HepG2 (cell line): ENCODE measurements around the gene ZBTB45. TPM values are rescaled to one million over a fixed set of nuclear protein-coding genes. Genes with fewer than 3 reads are reported as not detected.

Experiments
- ATAC-seq: fragments of 200-7000 bp; cut with Tn5 transposase; 3 replicates; pipeline ENCODE4 v1.9.1; 2020; ENCODE audit warnings: mild to moderate bottlenecking, moderate library complexity
- BruUV-seq: library from RNA; stranded (reverse); fragments of 400-500 nt; replicated peaks from 2 replicates; lab custom pipeline; 2021; lab: Mats Ljungman, UMichigan
- CTCF ChIA-PET: fragments of 300-600 bp; formaldehyde crosslinking; extraction: SDS; loops from one replicate; lab custom pipeline; 2021; ENCODE audit warnings: low total read pairs, inconsistent platforms, low intra/inter-chr PET ratio; lab: Yijun Ruan, JAX
- POLR2A ChIA-PET: fragments of 350-600 bp; sonication (Branson Sonifier 250); formaldehyde crosslinking; loops from one replicate; lab custom pipeline; 2020; ENCODE audit warnings: antibody characterized with exemption, inconsistent platforms; lab: Yijun Ruan, JAX
- DNase-seq: peaks from one replicate; pipeline ENCODE4 v3.0.0-alpha.2; 2015; ENCODE audit warnings: low spot score
- FAIRE-seq: peaks from 3 replicates; lab custom pipeline; 2011; peaks lifted over from hg19 to GRCh38; lab: Jason Lieb, UNC
- H2AFZ ChIP-seq: one replicate; pipeline ENCODE4 v1.6.1; 2011; ENCODE audit warnings: low read length, inconsistent platforms
- H3K27ac ChIP-seq: fragments of 300-600 bp; 3 replicates; pipeline ENCODE4 v1.8.0; 2011; ENCODE audit warnings: mixed run types, mild to moderate bottlenecking, mixed read lengths, low read length, inconsistent platforms; ENCODE audit not compliant: insufficient read depth; ENCODE audit errors: extremely low read length
- H3K27me3 ChIP-seq, 2 experiments: fragments of 200-600 bp in 1 of 2; 2 replicates in 1 of 2; 3 replicates in 1 of 2; pipeline versions ENCODE4 v1.6.0 to v1.8.0; 2011; ENCODE audit warnings: low read length in 2 of 2, mild to moderate bottlenecking in 2 of 2, moderate library complexity in 2 of 2, inconsistent platforms in 1 of 2; ENCODE audit not compliant: insufficient read depth in 2 of 2, control insufficient read depth in 1 of 2
- H3K36me3 ChIP-seq, 2 experiments: fragments of 200-600 bp in 1 of 2; replicated peaks in 1 of 2; 2 replicates in 1 of 2; 3 replicates in 1 of 2; pipeline versions ENCODE4 v1.5.1 to v1.8.0; 2011; ENCODE audit warnings: low read length in 2 of 2, inconsistent platforms in 1 of 2; ENCODE audit not compliant: insufficient read depth in 2 of 2, control insufficient read depth in 1 of 2
- H3K4me1 ChIP-seq: 2 replicates; pipeline ENCODE4 v1.5.1; 2012; ENCODE audit warnings: low read length, inconsistent platforms; ENCODE audit not compliant: insufficient read depth
- H3K4me2 ChIP-seq: 2 replicates; pipeline ENCODE4 v1.6.0; 2011; ENCODE audit warnings: low read depth, low read length, inconsistent platforms
- H3K4me3 ChIP-seq, 3 experiments: fragments of 200-600 bp in 1 of 3; sonication (generic), shearing (Covaris generic) in 1 of 3; replicated peaks in 1 of 3; 2 replicates each; pipeline ENCODE4 v1.5.1; 2011 to 2016; ENCODE audit warnings: low read length in 3 of 3, inconsistent platforms in 2 of 3, low read depth in 2 of 3, mild to moderate bottlenecking in 2 of 3, control low read depth in 1 of 3, mixed read lengths in 1 of 3; ENCODE audit not compliant: insufficient read depth in 1 of 3
- H3K79me2 ChIP-seq: one replicate; pipeline ENCODE4 v1.6.1; 2011; ENCODE audit warnings: low read length, inconsistent platforms; ENCODE audit not compliant: insufficient read depth
- H3K9ac ChIP-seq: 2 replicates; pipeline ENCODE4 v1.6.0; 2011; ENCODE audit warnings: mild to moderate bottlenecking, low read depth, low read length, inconsistent platforms; ENCODE audit not compliant: insufficient read depth
- H3K9me3 ChIP-seq: 2 replicates; pipeline ENCODE4 v1.5.1; 2012; ENCODE audit warnings: mild to moderate bottlenecking, low read length
- H4K20me1 ChIP-seq: 2 replicates; pipeline ENCODE4 v1.6.0; 2011; ENCODE audit warnings: inconsistent platforms, mild to moderate bottlenecking, low read length, moderate library complexity; ENCODE audit not compliant: insufficient read depth
- AGO2 ChIP-seq: fragments of 200-400 bp; formaldehyde crosslinking; optimal IDR thresholded peaks from 2 replicates; pipeline ENCODE3; 2017; ENCODE audit warnings: mild to moderate bottlenecking, low read depth, low read length, moderate library complexity
- HDAC6 ChIP-seq: fragments of 200-600 bp; sonication (generic); IDR thresholded peaks from 2 replicates; pipeline ENCODE4 v1.7.0; 2017; ENCODE audit warnings: mild to moderate bottlenecking, antibody characterized with exemption, low read length, low read depth
- MEIS1 ChIP-seq: sonication (generic); formaldehyde crosslinking; IDR thresholded peaks from 2 replicates; pipeline ENCODE4 v1.9.0; 2021; ENCODE audit warnings: mild to moderate bottlenecking, missing genetic modification reagents, moderate library complexity, borderline replicate concordance
- ZXDC ChIP-seq: sonication (generic); formaldehyde crosslinking; IDR thresholded peaks from 2 replicates; pipeline ENCODE4 v1.5.0; 2020; ENCODE audit warnings: mild to moderate bottlenecking, missing genetic modification reagents
- WGBS: methylation state at CpG from one replicate; pipeline ENCODE4 v1.1.6; 2017; ENCODE audit warnings: low lambda C conversion rate; 5-methylcytosine and 5-hydroxymethylcytosine counted together
- in situ Hi-C: cut with HindIII; loops from 2 replicates; pipeline ENCODE4 v1.10.0; 2017; ENCODE audit warnings: low pct_unique_long_range_greater_than_20kb; ENCODE audit not compliant: extremely low pct_ligation_motif_present
- intact Hi-C: fragments of 100-400 bp; cut with micrococcal nuclease; formaldehyde crosslinking; loops from one replicate; pipeline ENCODE4 v1.10.0; 2022; ENCODE audit not compliant: unreplicated experiment
- polyA plus RNA-seq, 8 experiments: library from polyadenylated mRNA; depleted of rRNA in 3 of 8; stranded (reverse) in 7 of 8; unstranded in 1 of 8; fragments of >200 nt; fragmentation: Illumina TruSeq in 4 of 8; extraction: Trizol in 4 of 8; gene quantifications; 2 replicates each; pipeline versions ENCODE4 v1.2.1 to v1.2.3, GENCODE V29; 2011 to 2016; ENCODE audit warnings: low read depth in 4 of 8, missing spikeins in 1 of 8, mixed read lengths in 1 of 8; ENCODE audit not compliant: insufficient read depth in 1 of 8
- total RNA-seq, 5 experiments: library from RNA; depleted of rRNA; stranded (reverse); fragments of >200 nt; fragmentation: Illumina TruSeq; extraction: Trizol; gene quantifications; 2 replicates each; pipeline ENCODE4 v1.2.3, GENCODE V29; 2016; ENCODE audit warnings: low read depth in 1 of 5
- TF ChIP-seq, protein P1 (sequence below): sonication (generic); formaldehyde crosslinking; IDR thresholded peaks from 2 replicates; pipeline ENCODE4 v1.5.0; 2020; ENCODE audit warnings: missing genetic modification reagents

Gene ZBTB45
- total and polyA plus RNA-seq, 2 of the 13 experiments (the other 11 are each of a cell fraction or from before 2014, with no cell fraction given) = 3.0 to 3.7 TPM

GRCh38 chr19:58480481-58480830 lies 39.2 kb downstream of the ZBTB45 start:
- FAIRE-seq (no peak), DNase-seq (no peak), ATAC-seq (no peak)
- BruUV-seq = no TSS peak
- TF ChIP-seq AGO2 = peak; percentile 66
- TF ChIP-seq, protein P1, sequence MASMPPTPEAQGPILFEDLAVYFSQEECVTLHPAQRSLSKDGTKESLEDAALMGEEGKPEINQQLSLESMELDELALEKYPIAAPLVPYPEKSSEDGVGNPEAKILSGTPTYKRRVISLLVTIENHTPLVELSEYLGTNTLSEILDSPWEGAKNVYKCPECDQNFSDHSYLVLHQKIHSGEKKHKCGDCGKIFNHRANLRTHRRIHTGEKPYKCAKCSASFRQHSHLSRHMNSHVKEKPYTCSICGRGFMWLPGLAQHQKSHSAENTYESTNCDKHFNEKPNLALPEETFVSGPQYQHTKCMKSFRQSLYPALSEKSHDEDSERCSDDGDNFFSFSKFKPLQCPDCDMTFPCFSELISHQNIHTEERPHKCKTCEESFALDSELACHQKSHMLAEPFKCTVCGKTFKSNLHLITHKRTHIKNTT (CRISPR knock-in tag) = no peak
- Histone ChIP-seq H3K4me3 (no peak overlapping the region), H3K9me3 (no peaks in the 10 kb centered on the region), H3K4me2 (no peak overlapping the region), H3K27ac (no peak overlapping the region), H3K79me2 (no peaks in the 10 kb centered on the region), H2AFZ (no peak overlapping the region), H3K36me3 (peaks cover 1 to 18% of the 10 kb centered on the region in 2 experiments; a peak in 2 of 5 replicates), H4K20me1 (no peaks in the 10 kb centered on the region), H3K9ac (no peak overlapping the region), H3K27me3 (no peaks in the 10 kb centered on the region), H3K4me1 (peaks cover 11% of the 10 kb centered on the region)
- intact Hi-C loops (no loop called here), in situ Hi-C loops (no loop called here)
- POLR2A ChIA-PET = no interaction called here
- CTCF ChIA-PET = no interaction called here
- WGBS = no CpG with 5 or more reads among the region's 20 CpGs

DNA sequence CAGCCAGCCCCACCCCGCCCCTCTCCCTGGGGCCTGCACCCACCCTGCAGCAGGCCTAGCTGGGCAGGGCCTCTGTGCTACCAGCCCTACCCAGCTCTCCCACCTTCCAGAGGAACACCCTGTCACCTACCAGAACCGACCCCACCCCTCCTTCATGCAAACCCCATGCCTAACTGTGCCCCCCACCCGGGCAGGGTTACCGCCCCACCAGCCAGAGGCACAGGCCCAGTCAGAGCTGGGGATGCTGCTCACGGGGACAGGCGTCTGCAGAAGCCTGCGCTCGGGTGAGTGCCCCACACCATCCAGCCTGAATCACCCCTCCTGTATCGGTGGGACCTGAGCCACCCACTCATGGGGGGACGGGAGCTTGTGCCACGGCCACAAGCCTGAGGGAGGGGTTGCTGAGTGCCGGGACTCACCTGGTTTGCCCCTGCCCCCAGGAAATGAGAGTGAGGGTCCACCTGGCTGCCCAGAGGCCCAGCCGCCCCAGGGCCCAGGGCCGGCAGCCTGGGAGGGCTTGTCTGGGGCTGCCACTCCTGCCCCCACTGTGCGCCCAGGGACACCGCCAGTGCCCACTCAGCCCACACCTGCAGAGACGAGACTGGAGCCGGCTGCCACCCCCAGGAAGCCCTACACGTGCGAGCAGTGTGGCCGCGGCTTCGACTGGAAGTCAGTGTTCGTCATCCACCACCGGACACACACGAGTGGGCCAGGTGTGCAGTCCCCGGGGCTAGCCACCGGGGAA lies 39.7 kb downstream of the ZBTB45 start:
- TF ChIP-seq AGO2 (peak; percentile 85), ZXDC (CRISPR knock-in tag) (no peak), MEIS1 (CRISPR knock-in tag) (no peak), HDAC6 (no peak)
- TF ChIP-seq, all 625 proteins: peak for 1
- no peak for FAIRE-seq
- Histone ChIP-seq H3K4me3 (no peak overlapping the region), H3K27ac (no peak overlapping the region), H3K4me2 (no peak overlapping the region), H3K9ac (no peak overlapping the region), H3K27me3 (no peaks in the 10 kb centered on the region; a peak in 1 of 5 replicates), H3K9me3 (no peaks in the 10 kb centered on the region), H2AFZ (no peak overlapping the region), H3K4me1 (peaks cover 16% of the 10 kb centered on the region), H4K20me1 (no peaks in the 10 kb centered on the region), H3K36me3 (peaks cover 1 to 18% of the 10 kb centered on the region in 2 experiments; a peak in 2 of 5 replicates), H3K79me2 (no peaks in the 10 kb centered on the region)
- intact Hi-C loops (no loop called here), in situ Hi-C loops (no loop called here)
- ChIA-PET POLR2A (no interaction called here), CTCF (no interaction called here)
- ATAC-seq = no peak
- BruUV-seq = no TSS peak
- WGBS = 100% methylated on average over 1 of the region's 28 CpGs
- DNase-seq = no peak
